IMR-90 (cell line): ENCODE results near the gene KRTAP10-10. TPM values are rescaled to one million over a fixed set of nuclear protein-coding genes. Genes with fewer than 3 reads are reported as not detected.

ENCODE experiments used
- ATAC-seq: fragments of 200-7000 bp; cut with Tn5 transposase; 2 replicates; pipeline ENCODE4 v1.9.1; 2020; ENCODE audit warnings: low read depth, mild to moderate bottlenecking, moderate library complexity
- BruUV-seq: library from RNA; stranded (reverse); fragments of 400-500 nt; replicated peaks from 2 replicates; lab custom pipeline; 2021; lab: Mats Ljungman, UMichigan
- CTCF ChIA-PET: fragments of 300-600 bp; formaldehyde crosslinking; extraction: SDS; loops from one replicate; lab custom pipeline; 2021; ENCODE audit warnings: antibody characterized with exemption; lab: Yijun Ruan, JAX
- POLR2A ChIA-PET: fragments of 300-600 bp; sonication (Branson Sonifier 250); formaldehyde crosslinking; loops from one replicate; lab custom pipeline; 2022; ENCODE audit warnings: antibody characterized with exemption; ENCODE audit not compliant: unreplicated experiment; lab: Charles Lee
- DNase-seq: peaks from one replicate; pipeline ENCODE4 v3.0.0; 2013
- H2AFZ ChIP-seq: replicated peaks from 2 replicates; pipeline ENCODE3; 2013; ENCODE audit warnings: low read length, mild to moderate bottlenecking; ENCODE audit not compliant: poor library complexity
- H2AK5ac ChIP-seq: 2 replicates; pipeline ENCODE4 v1.6.1; 2013; ENCODE audit warnings: low read depth, low read length, inconsistent platforms
- H2AK9ac ChIP-seq: replicated peaks from 2 replicates; pipeline ENCODE3; 2013; ENCODE audit warnings: mild to moderate bottlenecking, low read depth, low read length, moderate library complexity; ENCODE audit not compliant: poor library complexity
- H2BK120ac ChIP-seq: 2 replicates; pipeline ENCODE4 v1.6.1; 2013; ENCODE audit warnings: low read depth, low read length, inconsistent platforms
- H2BK15ac ChIP-seq: 3 replicates; pipeline ENCODE4 v1.6.1; 2013; ENCODE audit warnings: low read depth, low read length, inconsistent platforms
- H2BK20ac ChIP-seq: 2 replicates; pipeline ENCODE4 v1.6.1; 2013; ENCODE audit warnings: low read depth, mild to moderate bottlenecking, inconsistent platforms, low read length, moderate library complexity
- H2BK5ac ChIP-seq: 2 replicates; pipeline ENCODE4 v1.6.1; 2013; ENCODE audit warnings: mild to moderate bottlenecking, low read depth, low read length, inconsistent platforms; ENCODE audit not compliant: poor library complexity, severe bottlenecking
- H3K14ac ChIP-seq: replicated peaks from 2 replicates; pipeline ENCODE4 v1.6.1; 2013; ENCODE audit warnings: low read depth, low read length, inconsistent platforms
- H3K18ac ChIP-seq: 2 replicates; pipeline ENCODE4 v1.6.1; 2013; ENCODE audit warnings: low read depth, low read length, control low read depth
- H3K23ac ChIP-seq: 2 replicates; pipeline ENCODE4 v1.6.1; 2013; ENCODE audit warnings: low read depth, low read length, inconsistent platforms
- H3K27ac ChIP-seq: 2 replicates; pipeline ENCODE4 v1.5.1; 2013; ENCODE audit warnings: mild to moderate bottlenecking, control low read depth, low read length; ENCODE audit not compliant: insufficient read depth
- H3K27me3 ChIP-seq: 2 replicates; pipeline ENCODE4 v1.6.1; 2013; ENCODE audit warnings: low read length; ENCODE audit not compliant: control insufficient read depth, insufficient read depth
- H3K36me3 ChIP-seq: 2 replicates; pipeline ENCODE4 v1.6.1; 2013; ENCODE audit warnings: low read length, mixed read lengths; ENCODE audit not compliant: control insufficient read depth, insufficient read depth
- H3K4ac ChIP-seq: 2 replicates; pipeline ENCODE4 v1.6.1; 2013; ENCODE audit warnings: low read depth, low read length, inconsistent platforms
- H3K4me1 ChIP-seq: 2 replicates; pipeline ENCODE4 v1.6.1; 2013; ENCODE audit warnings: low read length, mixed read lengths; ENCODE audit not compliant: control insufficient read depth, insufficient read depth
- H3K4me2 ChIP-seq: 2 replicates; pipeline ENCODE4 v1.6.1; 2013; ENCODE audit warnings: low read depth, mild to moderate bottlenecking, control low read depth, low read length, moderate library complexity
- H3K4me3 ChIP-seq: 2 replicates; pipeline ENCODE4 v1.5.1; 2013; ENCODE audit warnings: low read depth, mild to moderate bottlenecking, control low read depth, low read length, moderate library complexity; ENCODE audit not compliant: insufficient read depth
- H3K56ac ChIP-seq: 2 replicates; pipeline ENCODE4 v1.6.1; 2013; ENCODE audit warnings: low read length, inconsistent platforms; ENCODE audit not compliant: insufficient read depth; ENCODE audit errors: extremely low read depth
- H3K79me1 ChIP-seq, 2 experiments: 2 replicates each; pipeline ENCODE4 v1.6.1; 2013; ENCODE audit warnings: low read length in 2 of 2, inconsistent platforms in 1 of 2, low read depth in 1 of 2
- H3K9ac ChIP-seq: 2 replicates; pipeline ENCODE4 v1.6.1; 2013; ENCODE audit warnings: low read depth, low read length, control low read depth
- H3K9me1 ChIP-seq: 2 replicates; pipeline ENCODE4 v1.6.1; 2013; ENCODE audit warnings: low read length, inconsistent platforms; ENCODE audit not compliant: insufficient read depth
- H3K9me3 ChIP-seq: 2 replicates; pipeline ENCODE4 v1.6.1; 2013; ENCODE audit warnings: low read length; ENCODE audit not compliant: control insufficient read depth, insufficient read depth
- H4K20me1 ChIP-seq: 2 replicates; pipeline ENCODE4 v1.6.1; 2013; ENCODE audit warnings: low read length, inconsistent platforms; ENCODE audit not compliant: insufficient read depth
- H4K5ac ChIP-seq: 2 replicates; pipeline ENCODE4 v1.6.1; 2013; ENCODE audit warnings: mild to moderate bottlenecking, low read depth, low read length, control low read depth
- H4K8ac ChIP-seq, 2 experiments: 2 replicates each; pipeline ENCODE4 v1.6.1; 2013; ENCODE audit warnings: low read depth in 2 of 2, low read length in 2 of 2, control low read depth in 1 of 2, inconsistent platforms in 1 of 2
- H4K91ac ChIP-seq: 2 replicates; pipeline ENCODE4 v1.6.1; 2013; ENCODE audit warnings: low read depth, low read length, inconsistent platforms; ENCODE audit not compliant: insufficient read depth
- BHLHE40 ChIP-seq: fragments of 150-350 bp; IDR thresholded peaks from 2 replicates; pipeline ENCODE4 v1.6.1; 2016; ENCODE audit warnings: mild to moderate bottlenecking, low read depth, low read length
- CEBPB ChIP-seq: IDR thresholded peaks from 2 replicates; pipeline ENCODE4 v1.6.1; 2012; ENCODE audit warnings: low read depth, low read length, improper control_type of control experiment
- CTCF ChIP-seq: conservative IDR thresholded peaks from 2 replicates; pipeline ENCODE4 v1.5.1; 2012; ENCODE audit warnings: mild to moderate bottlenecking, low read depth, low read length, improper control_type of control experiment
- ELK1 ChIP-seq: fragments of 150-350 bp; IDR thresholded peaks from 2 replicates; pipeline ENCODE4 v1.6.1; 2016; ENCODE audit warnings: low read depth, mild to moderate bottlenecking, low read length, moderate library complexity, borderline replicate concordance
- FOS ChIP-seq: fragments of 150-350 bp; IDR thresholded peaks from 2 replicates; pipeline ENCODE4 v1.6.1; 2016; ENCODE audit warnings: low read depth, low read length
- MAFK ChIP-seq: IDR thresholded peaks from 2 replicates; pipeline ENCODE4 v1.6.1; 2012; ENCODE audit warnings: low read depth, low read length, improper control_type of control experiment
- MAZ ChIP-seq: IDR thresholded peaks from 2 replicates; pipeline ENCODE4 v1.6.1; 2012; ENCODE audit warnings: low read depth, mild to moderate bottlenecking, low read length, improper control_type of control experiment, moderate library complexity, borderline replicate concordance
- MXI1 ChIP-seq: IDR thresholded peaks from 2 replicates; pipeline ENCODE4 v1.6.1; 2012; ENCODE audit warnings: low read depth, mild to moderate bottlenecking, low read length, moderate library complexity, borderline replicate concordance
- NFE2L2 ChIP-seq: fragments of 150-350 bp; IDR thresholded peaks from 2 replicates; pipeline ENCODE4 v1.6.1; 2016; ENCODE audit warnings: low read depth, mild to moderate bottlenecking, low read length
- POLR2A ChIP-seq: IDR thresholded peaks from 2 replicates; pipeline ENCODE4 v1.6.1; 2012; ENCODE audit warnings: mild to moderate bottlenecking, low read depth, low read length
- RAD21 ChIP-seq: IDR thresholded peaks from 2 replicates; pipeline ENCODE4 v1.6.1; 2012; ENCODE audit warnings: low read length, improper control_type of control experiment
- RCOR1 ChIP-seq: IDR thresholded peaks from 2 replicates; pipeline ENCODE4 v1.6.1; 2012; ENCODE audit warnings: mild to moderate bottlenecking, low read length, improper control_type of control experiment; ENCODE audit not compliant: insufficient replicate concordance
- RFX5 ChIP-seq: IDR thresholded peaks from 2 replicates; pipeline ENCODE4 v1.8.0; 2012; ENCODE audit warnings: low read depth, mild to moderate bottlenecking, low read length, moderate library complexity
- SMC3 ChIP-seq: fragments of 150-350 bp; IDR thresholded peaks from 2 replicates; pipeline ENCODE4 v1.6.1; 2016; ENCODE audit warnings: low read depth, mild to moderate bottlenecking, antibody characterized with exemption, low read length, moderate library complexity
- USF2 ChIP-seq: fragments of 150-350 bp; IDR thresholded peaks from 2 replicates; pipeline ENCODE4 v1.6.1; 2017; ENCODE audit warnings: mild to moderate bottlenecking, antibody characterized with exemption, low read length, low read depth
- WGBS, 2 experiments: methylation state at CpG; one replicate each; pipeline versions ENCODE4 v1.1.5 to v1.1.7; 2013; ENCODE audit warnings: missing lambda C conversion rate in 2 of 2; ENCODE audit not compliant: insufficient read length in 1 of 2; ENCODE audit errors: extremely low coverage in 2 of 2; 5-methylcytosine and 5-hydroxymethylcytosine counted together
- dilution Hi-C: fragments of 300-500 bp; cut with HindIII; formaldehyde crosslinking; loops from one replicate; pipeline ENCODE4 v1.14.3; 2018; ENCODE audit warnings: low sequenced_read_pairs; ENCODE audit not compliant: unreplicated experiment
- in situ Hi-C: fragments of 300-500 bp; cut with MboI; formaldehyde crosslinking; loops from 3 replicates; pipeline ENCODE4 v1.14.3; 2019; ENCODE audit warnings: low sequenced_read_pairs, inconsistent platforms, mixed read lengths
- intact Hi-C: fragments of 100-400 bp; cut with micrococcal nuclease; formaldehyde crosslinking; loops from 2 replicates; pipeline ENCODE4 v1.10.0; 2022
- polyA plus RNA-seq, 3 experiments: library from polyadenylated mRNA; depleted of rRNA; stranded (reverse); fragments of >200 nt; gene quantifications; 2 replicates each; pipeline ENCODE4 v1.2.3, GENCODE V29; 2012; ENCODE audit warnings: low replicate concordance in 1 of 3
- total RNA-seq: library from RNA; depleted of rRNA; stranded (reverse); fragments of >200 nt; gene quantifications from 2 replicates; pipeline ENCODE4 v1.2.3, GENCODE V29; 2012

Gene KRTAP10-10
- total and polyA plus RNA-seq, 2 of the 4 experiments (the other 2 are of a cell fraction), result not detected

GRCh38 chr21:44592446-44593311, 44.5 kb upstream of the KRTAP10-10 start, which contains the start of gene KRTAP10-6:
Gene KRTAP10-6, minus strand, starts transcription at chr21:44592505. Its CDS starts 21 bp downstream, at chr21:44592484.
- H4K8ac ChIP-seq, result no peak within 1 kb of the TSS
- H3K56ac ChIP-seq, result no peak within 1 kb of the TSS
- peaks cover 4% of the 10 kb centered on the region; the same call in 1 of the 2 replicates for H3K27me3 ChIP-seq
- H3K9me1 ChIP-seq, result no peaks in the 10 kb centered on the region
- no peaks in the 10 kb centered on the region for H3K4me1 ChIP-seq
- no peak within 1 kb of the TSS for H2AK9ac ChIP-seq
- BruUV-seq, result no TSS peak
- H3K23ac ChIP-seq, result no peak within 1 kb of the TSS
- no peak within 1 kb of the TSS for H3K14ac ChIP-seq
- no peak within 1 kb of the TSS for H3K4me2 ChIP-seq
- H4K91ac ChIP-seq, result no peak within 1 kb of the TSS
- H3K9ac ChIP-seq, result no peak within 1 kb of the TSS
- H2BK120ac ChIP-seq, result no peak within 1 kb of the TSS
- no peak for DNase-seq
- intact Hi-C loops, result no loop called here
- CTCF ChIA-PET, result no interaction called here
- no peak within 1 kb of the TSS for H2AK5ac ChIP-seq
- H2AFZ ChIP-seq, result no peak within 1 kb of the TSS
- POLR2A ChIA-PET, result no interaction called here
- no peaks in the 10 kb centered on the region for H3K36me3 ChIP-seq
- no peak within 1 kb of the TSS for H3K4me3 ChIP-seq
- no peaks in the 10 kb centered on the region for H3K9me3 ChIP-seq
- no peak within 1 kb of the TSS for H3K4ac ChIP-seq
- no peak within 1 kb of the TSS for H2BK20ac ChIP-seq
- H4K5ac ChIP-seq, result no peak within 1 kb of the TSS
- ATAC-seq, result no peak
- H3K18ac ChIP-seq, result no peak within 1 kb of the TSS
- no peak within 1 kb of the TSS for H3K27ac ChIP-seq
- WGBS, 2 experiments, result 63% methylated on average over 2 of the region's 33 CpGs; no CpG with 5 or more reads in 1 of the 2 experiments
- H3K79me1 ChIP-seq, result no peaks in the 10 kb centered on the region
- no peak within 1 kb of the TSS for H2BK5ac ChIP-seq
- in situ Hi-C loops, result no loop called here
- no peaks in the 10 kb centered on the region for H4K20me1 ChIP-seq
- H2BK15ac ChIP-seq, result no peak within 1 kb of the TSS
- dilution Hi-C loops, result no loop called here
- TF ChIP-seq MXI1 (no peak), MAZ (no peak), MAFK (no peak), CTCF (no peak), RCOR1 (no peak), RAD21 (no peak), NFE2L2 (no peak), FOS (no peak), RFX5 (no peak), USF2 (no peak), BHLHE40 (no peak), SMC3 (no peak), CEBPB (no peak), ELK1 (no peak), POLR2A (no peak)
